Activated CD8-positive, alpha-beta T cell treated with anti-CD3 and anti-CD28 coated beads, Interleukin-2, amount 10 ng/mL, durations not matched to agents 7 days and 5 days (primary cell): ENCODE measurements around the gene SRCIN1. TPM values are rescaled to one million over a fixed set of nuclear protein-coding genes. Genes with fewer than 3 reads are reported as not detected.
A peak's percentile ranks its signal among the peaks of the same experiment; 100 is the strongest.

Experiments used
- ATAC-seq: fragments of 150-1000 bp; cut with Tn5 transposase; one replicate; pipeline ENCODE4 v1.10.0; 2021; ENCODE audit warnings: moderate library complexity
- CTCF ChIA-PET: fragments of 350-600 bp; sonication (Branson Sonifier 250); formaldehyde crosslinking; loops from one replicate; lab custom pipeline; 2021; ENCODE audit warnings: antibody characterized with exemption; lab: Charles Lee
- POLR2A ChIA-PET: fragments of 350-600 bp; sonication (Branson Sonifier 250); formaldehyde crosslinking; loops from one replicate; lab custom pipeline; 2021; ENCODE audit warnings: antibody characterized with exemption; lab: Charles Lee
- DNase-seq: peaks from one replicate; pipeline ENCODE4 v3.0.0-alpha.2; 2020
- H3K27ac Mint-ChIP-seq: one replicate; pipeline ENCODE4 v1.8.0; 2021; ENCODE audit warnings: mild to moderate bottlenecking, mixed read lengths
- H3K27me3 Mint-ChIP-seq: one replicate; pipeline ENCODE4 v1.8.0; 2021; ENCODE audit warnings: low read depth, mixed read lengths
- H3K36me3 Mint-ChIP-seq: one replicate; pipeline ENCODE4 v1.8.0; 2021; ENCODE audit warnings: low read depth, mixed read lengths
- H3K4me1 Mint-ChIP-seq: one replicate; pipeline ENCODE4 v1.8.0; 2021; ENCODE audit warnings: low read depth, mixed read lengths
- H3K4me3 Mint-ChIP-seq: one replicate; pipeline ENCODE4 v1.8.0; 2021; ENCODE audit warnings: mild to moderate bottlenecking, mixed read lengths
- H3K9me3 Mint-ChIP-seq: one replicate; pipeline ENCODE4 v1.8.0; 2022; ENCODE audit warnings: mixed read lengths; ENCODE audit not compliant: insufficient read depth
- total RNA-seq, 2 experiments: library from RNA; stranded (reverse); gene quantifications; one replicate each; pipeline ENCODE4 v1.2.3, GENCODE V29; 2021

Gene SRCIN1
- total RNA-seq, 2 experiments from 2014 or later = 0.34 TPM; not detected in 1

DNA sequence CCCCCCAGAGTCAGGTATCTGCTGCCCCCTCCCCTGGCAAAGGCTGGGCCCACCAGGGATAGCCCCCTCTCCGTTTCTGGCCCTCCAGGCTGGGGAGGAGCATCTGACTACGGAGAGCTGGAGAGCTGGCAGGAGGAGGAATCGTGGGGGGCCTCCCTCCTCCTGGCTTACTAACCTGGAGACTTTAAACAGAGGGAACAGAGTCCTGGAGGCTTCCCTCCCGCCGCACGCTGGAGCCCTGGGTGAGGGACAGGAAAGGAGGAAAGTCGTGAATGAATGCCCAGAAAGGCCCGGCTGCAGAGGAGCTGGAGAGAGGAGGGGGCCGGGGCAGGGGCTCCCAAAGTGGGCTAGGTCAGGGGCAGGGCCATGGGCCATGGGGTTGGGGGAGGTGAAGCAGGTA lies 9.9 kb downstream of the SRCIN1 start:
- ATAC-seq (no peak), DNase-seq (no peak)
- CTCF ChIA-PET = interaction anchor here (1.9 to 4.4 kb wide), 2 partner anchors 11 to 12 kb away, joined by 8 to 19 read pairs; partner anchors contain the start of gene SRCIN1
- H3K36me3 Mint-ChIP-seq = no peaks in the 10 kb centered on the region
- H3K4me1 Mint-ChIP-seq = peaks cover 41% of the 10 kb centered on the region
- no peak overlapping the region for H3K4me3 Mint-ChIP-seq
- H3K27ac Mint-ChIP-seq = no peak overlapping the region
- peaks cover 70% of the 10 kb centered on the region for H3K27me3 Mint-ChIP-seq
- no peaks in the 10 kb centered on the region for H3K9me3 Mint-ChIP-seq
- POLR2A ChIA-PET = interaction anchor here (0.6 kb wide), 1 partner anchor 160 kb away, joined by 5 read pairs; no protein-coding TSS in a partner anchor

GRCh38 chr17:38594152-38594551 lies 11.6 kb downstream of the SRCIN1 start:
- no peak for ATAC-seq
- Mint-ChIP-seq H3K4me1 (peaks cover 47% of the 10 kb centered on the region), H3K27ac (no peak overlapping the region), H3K4me3 (no peak overlapping the region), H3K9me3 (no peaks in the 10 kb centered on the region), H3K36me3 (no peaks in the 10 kb centered on the region), H3K27me3 (peaks cover 77% of the 10 kb centered on the region)
- CTCF ChIA-PET = no interaction called here
- DNase-seq = no peak
- POLR2A ChIA-PET = no interaction called here

DNA sequence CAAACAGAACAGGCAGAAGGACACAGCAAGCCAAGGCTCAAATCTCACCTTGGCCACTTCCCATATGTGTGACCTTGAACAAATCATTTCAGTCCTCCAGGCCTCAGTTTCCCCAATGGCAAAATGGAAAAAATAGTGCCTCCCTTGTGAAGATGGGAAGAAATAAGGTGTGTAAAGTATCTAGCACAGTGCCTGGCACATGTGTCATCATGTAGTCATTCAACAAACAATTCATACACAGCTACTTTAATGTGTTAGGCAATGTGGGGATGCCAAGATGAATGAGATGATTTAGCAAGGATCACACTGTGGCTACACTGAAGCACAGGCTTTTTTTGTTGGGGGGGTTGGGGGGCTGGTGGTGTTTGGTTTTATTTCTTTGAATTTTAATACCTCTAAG lies 13.3 kb downstream of the SRCIN1 start:
- peak overlapping the region; percentile 32 for H3K4me3 Mint-ChIP-seq

DNA sequence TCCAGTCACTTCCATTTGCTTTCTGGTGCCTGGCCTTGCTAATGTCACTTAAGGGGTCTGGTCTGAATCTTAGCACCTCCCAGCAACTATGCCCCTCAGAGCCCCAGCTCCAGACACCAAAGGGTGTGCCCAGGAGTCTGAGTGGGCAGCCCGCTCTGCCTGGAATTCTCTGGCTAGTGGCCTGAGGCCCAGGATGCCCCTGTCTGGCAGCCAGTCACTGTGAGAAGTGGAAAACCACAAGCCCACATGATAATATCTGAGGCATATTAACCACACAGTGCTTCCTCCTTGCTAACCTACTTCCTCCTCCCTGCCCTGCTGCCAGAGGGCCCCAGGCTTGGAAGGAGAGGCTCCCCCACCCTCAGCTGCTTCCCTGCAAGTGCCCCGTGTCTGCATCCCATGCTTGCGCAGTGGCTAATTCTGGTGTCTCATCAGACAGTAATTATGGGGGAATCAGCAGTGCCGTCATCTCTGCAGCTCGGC lies 14.0 kb downstream of the SRCIN1 start:
- H3K9me3 Mint-ChIP-seq = no peaks in the 10 kb centered on the region
- peak; percentile 59 for DNase-seq
- no peaks in the 10 kb centered on the region for H3K36me3 Mint-ChIP-seq
- peak overlapping the region; percentile 32 for H3K4me3 Mint-ChIP-seq
- peaks cover 49% of the 10 kb centered on the region for H3K4me1 Mint-ChIP-seq
- H3K27ac Mint-ChIP-seq = peak overlapping the region; percentile 41
- peak; percentile 59 for ATAC-seq
- CTCF ChIA-PET = interaction anchor here (1.0 to 2.1 kb wide), 3 partner anchors 11 to 75 kb away, joined by 3 to 10 read pairs (median 6); no protein-coding TSS in a partner anchor
- peaks cover 78% of the 10 kb centered on the region for H3K27me3 Mint-ChIP-seq
- POLR2A ChIA-PET = no interaction called here

More for the DNA sequence above, 13.3 kb downstream of the SRCIN1 start:
- ChIA-PET CTCF (interaction anchor here (1.4 to 1.6 kb wide), 2 partner anchors 10 to 75 kb away, joined by 3 to 6 read pairs; no protein-coding TSS in a partner anchor), POLR2A (no interaction called here)
- H3K9me3 Mint-ChIP-seq = no peaks in the 10 kb centered on the region
- H3K27me3 Mint-ChIP-seq = peaks cover 81% of the 10 kb centered on the region
- peaks cover 51% of the 10 kb centered on the region for H3K4me1 Mint-ChIP-seq
- DNase-seq (no peak), ATAC-seq (no peak)
- H3K36me3 Mint-ChIP-seq = no peaks in the 10 kb centered on the region
- no peak overlapping the region for H3K27ac Mint-ChIP-seq

DNA sequence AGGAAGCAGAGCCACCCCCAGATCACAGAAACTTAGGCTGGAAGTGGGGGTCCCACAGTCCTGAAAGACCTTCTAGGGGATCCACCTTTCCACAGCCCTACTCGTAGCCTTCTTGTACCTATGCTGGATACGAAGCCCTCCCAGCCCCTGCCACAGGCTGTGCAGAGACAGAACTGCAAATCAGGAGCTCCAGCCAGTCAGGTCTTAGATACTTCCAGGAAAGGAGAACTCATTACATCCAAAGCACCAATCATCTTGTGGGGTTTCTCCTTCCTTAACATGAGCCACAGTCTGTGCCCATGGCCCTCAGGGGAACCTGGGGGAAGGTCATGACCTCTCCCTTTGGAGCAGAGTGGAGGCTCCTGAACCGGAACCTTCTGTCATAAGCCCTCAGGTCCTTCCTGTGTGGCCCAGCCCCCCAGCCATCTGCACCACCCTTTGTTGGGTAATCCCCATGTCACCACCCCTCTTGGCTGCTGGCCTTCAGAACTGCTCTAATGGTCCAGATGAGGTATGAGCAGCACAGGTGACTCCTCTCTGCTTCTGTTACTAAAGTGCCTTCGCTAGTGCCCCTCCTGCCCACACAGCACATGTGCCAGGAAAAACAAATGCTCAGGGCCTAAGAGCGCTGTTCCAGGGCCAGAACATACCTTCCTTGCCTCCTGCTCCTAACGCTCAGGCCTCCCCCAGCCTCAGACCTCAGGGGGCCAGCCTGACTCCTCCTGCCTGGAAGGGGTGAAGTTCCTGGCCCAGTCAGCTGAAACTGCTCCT lies 14.6 kb downstream of the SRCIN1 start:
- Mint-ChIP-seq H3K4me1 (peaks cover 50% of the 10 kb centered on the region), H3K27me3 (peaks cover 77% of the 10 kb centered on the region), H3K36me3 (no peaks in the 10 kb centered on the region), H3K9me3 (no peaks in the 10 kb centered on the region), H3K4me3 (no peak overlapping the region), H3K27ac (peak overlapping the region; percentile 41)
- DNase-seq = peak; percentile 38
- ATAC-seq = peak; percentile 15
- CTCF ChIA-PET = interaction anchor here (1.0 to 2.1 kb wide), 3 partner anchors 12 to 76 kb away, joined by 3 to 10 read pairs (median 6); no protein-coding TSS in a partner anchor
- POLR2A ChIA-PET = no interaction called here

DNA sequence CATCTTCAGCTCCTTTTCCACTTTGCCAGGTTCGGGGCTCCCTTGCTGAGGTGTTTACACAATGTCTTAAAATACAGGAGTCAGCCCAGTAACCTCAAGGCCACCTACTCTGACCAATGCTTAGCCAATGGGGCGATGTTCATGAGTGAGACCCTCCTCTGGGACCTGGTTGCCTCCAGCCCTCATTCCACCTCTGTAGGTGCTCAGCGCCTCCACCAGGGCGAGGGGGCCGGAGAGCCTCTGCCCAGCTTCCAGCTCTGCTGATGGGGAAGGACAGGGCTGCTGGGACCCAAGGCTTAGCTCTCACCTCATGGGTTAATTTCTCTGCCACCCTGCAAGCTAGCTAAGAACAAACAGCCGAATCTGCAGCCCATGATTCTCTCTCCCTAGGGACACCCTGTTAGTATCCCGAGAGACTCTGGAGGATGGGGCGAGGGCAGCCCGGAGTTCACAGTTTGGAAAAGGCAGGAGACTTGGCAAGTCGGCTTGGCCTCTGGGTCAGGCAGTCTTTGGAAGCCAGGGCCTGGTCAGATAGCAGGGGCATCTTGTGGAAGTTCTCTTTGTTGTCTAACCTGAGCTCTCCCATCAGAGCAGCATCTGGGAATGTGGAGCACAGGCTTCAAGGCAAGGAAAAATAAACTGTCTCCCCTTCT lies 16.2 kb downstream of the SRCIN1 start:
- peaks cover 80% of the 10 kb centered on the region for H3K27me3 Mint-ChIP-seq
- no peak overlapping the region for H3K27ac Mint-ChIP-seq
- ATAC-seq (no peak), DNase-seq (no peak)
- POLR2A ChIA-PET = no interaction called here
- CTCF ChIA-PET = interaction anchor here (1.1 to 9.7 kb wide), 3 partner anchors 18 to 239 kb away, joined by 3 to 136 read pairs (median 4); no protein-coding TSS in a partner anchor
- H3K9me3 Mint-ChIP-seq = no peaks in the 10 kb centered on the region
- peaks cover 55% of the 10 kb centered on the region for H3K4me1 Mint-ChIP-seq
- H3K36me3 Mint-ChIP-seq = no peaks in the 10 kb centered on the region
- H3K4me3 Mint-ChIP-seq = no peak overlapping the region

- Mint-ChIP-seq H3K27me3 (peaks cover 78% of the 10 kb centered on the region), H3K9me3 (no peaks in the 10 kb centered on the region), H3K4me1 (peaks cover 62% of the 10 kb centered on the region), H3K36me3 (no peaks in the 10 kb centered on the region), H3K27ac (no peak overlapping the region), H3K4me3 (no peak overlapping the region)
- ChIA-PET POLR2A (no interaction called here), CTCF (interaction anchor here (1.3 to 9.7 kb wide), 2 partner anchors 29 to 79 kb away, joined by 3 to 136 read pairs; no protein-coding TSS in a partner anchor)
- ATAC-seq (no peak), DNase-seq (no peak)
These were observed 17.0 kb downstream of the SRCIN1 start for GRCh38 chr17:38588788-38589174.

- Mint-ChIP-seq H3K9me3 (no peaks in the 10 kb centered on the region), H3K4me1 (peaks cover 58% of the 10 kb centered on the region), H3K27ac (no peak overlapping the region), H3K27me3 (peaks cover 76% of the 10 kb centered on the region), H3K36me3 (no peaks in the 10 kb centered on the region), H3K4me3 (no peak overlapping the region)
- DNase-seq (no peak), ATAC-seq (no peak)
- ChIA-PET POLR2A (no interaction called here), CTCF (interaction anchor here (1.3 to 9.7 kb wide), 2 partner anchors 29 to 79 kb away, joined by 3 to 136 read pairs; no protein-coding TSS in a partner anchor)
These were observed 17.6 kb downstream of the SRCIN1 start for GRCh38 chr17:38587947-38588787.

GRCh38 chr17:38587203-38587602 lies 18.5 kb downstream of the SRCIN1 start:
- no peak for ATAC-seq
- H3K4me3 Mint-ChIP-seq = no peak overlapping the region
- DNase-seq = no peak
- H3K9me3 Mint-ChIP-seq = no peaks in the 10 kb centered on the region
- ChIA-PET POLR2A (no interaction called here), CTCF (interaction anchor here (1.3 to 9.7 kb wide), 2 partner anchors 28 to 78 kb away, joined by 3 to 136 read pairs; no protein-coding TSS in a partner anchor)
- peaks cover 49% of the 10 kb centered on the region for H3K4me1 Mint-ChIP-seq
- peaks cover 71% of the 10 kb centered on the region for H3K27me3 Mint-ChIP-seq
- H3K27ac Mint-ChIP-seq = no peak overlapping the region
- H3K36me3 Mint-ChIP-seq = no peaks in the 10 kb centered on the region

DNA sequence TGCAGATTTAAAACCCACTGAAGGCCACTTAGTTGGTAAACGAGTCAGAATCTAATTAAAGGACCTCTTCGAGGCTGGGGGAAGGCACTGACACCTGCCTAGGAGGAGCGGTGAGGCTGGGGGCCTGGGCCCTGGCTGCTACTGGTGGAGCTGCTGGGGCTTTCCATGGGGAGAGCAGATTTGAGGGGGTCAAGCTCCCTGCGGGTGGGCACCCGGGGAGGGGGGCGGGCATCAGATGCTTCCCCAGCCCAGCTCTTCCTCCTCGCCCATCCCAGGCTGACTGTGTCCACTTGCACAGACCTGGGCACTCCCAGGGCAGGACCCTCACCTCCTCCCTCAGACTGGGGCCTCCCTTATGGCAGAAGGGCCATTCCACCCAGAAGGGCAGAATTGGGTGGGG lies 19.0 kb downstream of the SRCIN1 start:
- Mint-ChIP-seq H3K27me3 (peaks cover 74% of the 10 kb centered on the region), H3K36me3 (no peaks in the 10 kb centered on the region), H3K27ac (no peak overlapping the region), H3K4me1 (peaks cover 45% of the 10 kb centered on the region), H3K9me3 (no peaks in the 10 kb centered on the region), H3K4me3 (no peak overlapping the region)
- DNase-seq = no peak
- no peak for ATAC-seq
- CTCF ChIA-PET = interaction anchor here (0.9 to 9.7 kb wide), 2 partner anchors 27 to 32 kb away, joined by 3 to 136 read pairs; no protein-coding TSS in a partner anchor
- POLR2A ChIA-PET = interaction anchor here (0.6 kb wide), 1 partner anchor 185 kb away, joined by 3 read pairs; no protein-coding TSS in a partner anchor
